SK-N-SH (cell line): ENCODE data around the gene PHKA1. TPM values are rescaled to one million over a fixed set of nuclear protein-coding genes. Genes with fewer than 3 reads are reported as not detected.

Experiments
- CTCF ChIA-PET: fragments of 300-600, 350-600 bp; formaldehyde crosslinking; extraction: SDS; loops from one replicate; lab custom pipeline; 2021; lab: Yijun Ruan, JAX
- POLR2A ChIA-PET: fragments of 350-600 bp; sonication (Branson Sonifier 250); formaldehyde crosslinking; extraction: SDS; loops from one replicate; lab custom pipeline; 2020; ENCODE audit warnings: antibody characterized with exemption, inconsistent platforms; lab: Yijun Ruan, JAX
- DNase-seq: peaks from one replicate; pipeline ENCODE4 v3.0.0; 2012
- H2AFZ ChIP-seq: fragments of 200-600 bp; sonication (generic); 2 replicates; pipeline ENCODE4 v1.8.1; 2016; ENCODE audit warnings: antibody characterized with exemption, mild to moderate bottlenecking, low read depth
- H3F3A ChIP-seq: fragments of 200-600 bp; sonication (generic); replicated peaks from 2 replicates; pipeline ENCODE3; 2016; ENCODE audit warnings: antibody characterized with exemption, mild to moderate bottlenecking; ENCODE audit not compliant: insufficient read depth
- H3K27ac ChIP-seq, 2 experiments: fragments of 200-500 bp in 1 of 2; fragments of 200-600 bp in 1 of 2; sonication (Bioruptor generic) in 1 of 2; sonication (generic), shearing (Covaris generic) in 1 of 2; 2 replicates each; pipeline versions ENCODE4 v1.5.1 to v1.6.1; 2014 to 2016; ENCODE audit warnings: low read depth in 2 of 2, inconsistent platforms in 1 of 2, low read length in 1 of 2, mild to moderate bottlenecking in 1 of 2, mixed read lengths in 1 of 2
- H3K27me3 ChIP-seq: fragments of 200-600 bp; sonication (generic), shearing (Covaris generic); 2 replicates; pipeline ENCODE4 v1.6.1; 2016; ENCODE audit warnings: mixed run types; ENCODE audit not compliant: insufficient read depth
- H3K36me3 ChIP-seq, 2 experiments: fragments of 200-500 bp in 1 of 2; fragments of 200-600 bp in 1 of 2; sonication (Bioruptor generic) in 1 of 2; sonication (generic) in 1 of 2; replicated peaks in 1 of 2; 2 replicates each; pipeline versions ENCODE3 to v1.5.1; 2014 to 2016; ENCODE audit warnings: low read length in 1 of 2, mild to moderate bottlenecking in 1 of 2; ENCODE audit not compliant: insufficient read depth in 2 of 2, control insufficient read depth in 1 of 2
- H3K4me1 ChIP-seq, 2 experiments: fragments of 200-500 bp in 1 of 2; fragments of 200-600 bp in 1 of 2; sonication (Bioruptor generic) in 1 of 2; sonication (generic), shearing (Covaris generic) in 1 of 2; 2 replicates each; pipeline versions ENCODE4 v1.5.1 to v1.6.1; 2014 to 2016; ENCODE audit warnings: low read depth in 1 of 2, low read length in 1 of 2, mixed run types in 1 of 2; ENCODE audit not compliant: insufficient read depth in 2 of 2, control insufficient read depth in 1 of 2
- H3K4me2 ChIP-seq: fragments of 200-600 bp; sonication (generic), shearing (Covaris generic); 2 replicates; pipeline ENCODE4 v1.6.1; 2017; ENCODE audit warnings: mixed run types
- H3K4me3 ChIP-seq, 2 experiments: fragments of 200-500 bp in 1 of 2; fragments of 200-600 bp in 1 of 2; sonication (Bioruptor generic) in 1 of 2; sonication (generic), shearing (Covaris generic) in 1 of 2; 2 replicates each; pipeline versions ENCODE4 v1.5.1 to v1.8.1; 2014 to 2016; ENCODE audit warnings: low read depth in 2 of 2, inconsistent platforms in 1 of 2, low read length in 1 of 2, mild to moderate bottlenecking in 1 of 2, mixed read lengths in 1 of 2, moderate library complexity in 1 of 2
- H3K79me2 ChIP-seq: fragments of 200-600 bp; sonication (generic); 2 replicates; pipeline ENCODE4 v1.8.1; 2017; ENCODE audit warnings: mild to moderate bottlenecking; ENCODE audit not compliant: insufficient read depth
- H3K9ac ChIP-seq: fragments of 200-600 bp; sonication (generic); 2 replicates; pipeline ENCODE4 v1.6.1; 2017; ENCODE audit warnings: mixed run types
- H3K9me2 ChIP-seq: fragments of 200-600 bp; sonication (generic); 2 replicates; pipeline ENCODE4 v1.6.1; 2017; ENCODE audit warnings: mixed run types
- H3K9me3 ChIP-seq: fragments of 200-600 bp; sonication (generic); 2 replicates; pipeline ENCODE4 v1.6.1; 2017; ENCODE audit warnings: mixed run types, mild to moderate bottlenecking, moderate library complexity
- H4K20me1 ChIP-seq: fragments of 200-600 bp; sonication (generic); 2 replicates; pipeline ENCODE4 v1.6.1; 2017; ENCODE audit warnings: mild to moderate bottlenecking, mixed run types; ENCODE audit not compliant: insufficient read depth
- EP300 ChIP-seq, 2 experiments: IDR thresholded peaks; 2 replicates each; pipeline versions ENCODE4 v1.4.0 to v1.6.1; 2012; ENCODE audit warnings: borderline replicate concordance in 1 of 2, low read depth in 1 of 2, low read length in 1 of 2
- FOSL2 ChIP-seq: IDR thresholded peaks from 2 replicates; pipeline ENCODE4 v1.4.0; 2012; ENCODE audit warnings: low read depth, mild to moderate bottlenecking, moderate library complexity, borderline replicate concordance
- FOXJ3 ChIP-seq: sonication (generic); formaldehyde crosslinking; IDR thresholded peaks from 2 replicates; pipeline ENCODE4 v1.5.1; 2020; ENCODE audit warnings: mild to moderate bottlenecking, missing genetic modification reagents
- GABPA ChIP-seq: IDR thresholded peaks from 2 replicates; pipeline ENCODE4 v1.4.0; 2012; ENCODE audit warnings: low read depth, mild to moderate bottlenecking
- MEF2A ChIP-seq: IDR thresholded peaks from 2 replicates; pipeline ENCODE4 v1.4.0; 2012; ENCODE audit warnings: low read depth, borderline replicate concordance
- NFIC ChIP-seq: IDR thresholded peaks from 2 replicates; pipeline ENCODE4 v1.4.0; 2012; ENCODE audit warnings: borderline replicate concordance
- NRF1 ChIP-seq: IDR thresholded peaks from 2 replicates; pipeline ENCODE4 v1.6.1; 2012; ENCODE audit warnings: low read depth, mild to moderate bottlenecking, low read length
- RXRA ChIP-seq: IDR thresholded peaks from 2 replicates; pipeline ENCODE4 v1.4.0; 2012; ENCODE audit warnings: low read depth, mild to moderate bottlenecking, borderline replicate concordance
- SIN3A ChIP-seq: IDR thresholded peaks from 2 replicates; pipeline ENCODE4 v1.6.1; 2012; ENCODE audit warnings: low read depth, mild to moderate bottlenecking, low read length, moderate library complexity, borderline replicate concordance
- SMC3 ChIP-seq: IDR thresholded peaks from 2 replicates; pipeline ENCODE4 v1.6.1; 2012; ENCODE audit warnings: low read depth, low read length, improper control_type of control experiment
- TCF12 ChIP-seq: IDR thresholded peaks from 2 replicates; pipeline ENCODE4 v1.4.0; 2012
- TEAD4 ChIP-seq: IDR thresholded peaks from 2 replicates; pipeline ENCODE4 v1.4.0; 2012; ENCODE audit warnings: mild to moderate bottlenecking, borderline replicate concordance; ENCODE audit not compliant: insufficient read depth
- WGBS: methylation state at CpG from one replicate; pipeline ENCODE4 v1.1.6; 2017; ENCODE audit warnings: low lambda C conversion rate; 5-methylcytosine and 5-hydroxymethylcytosine counted together
- polyA plus RNA-seq, 3 experiments: library from polyadenylated mRNA; depleted of rRNA; stranded (reverse); fragments of >200 nt; gene quantifications; 2 replicates each; pipeline ENCODE4 v1.2.3, GENCODE V29; 2012
- TF ChIP-seq, protein P1 (sequence below): IDR thresholded peaks from 2 replicates; pipeline ENCODE4 v1.6.1; 2012; ENCODE audit warnings: mild to moderate bottlenecking, low read depth, low read length, moderate library complexity
- TF ChIP-seq, protein P2 (sequence below): fragments of 150-350 bp; IDR thresholded peaks from 2 replicates; pipeline ENCODE4 v1.6.1; 2016; ENCODE audit warnings: mild to moderate bottlenecking, low read depth, low read length
- TF ChIP-seq, protein P3 (sequence below): IDR thresholded peaks from 2 replicates; pipeline ENCODE4 v1.4.0; 2012; ENCODE audit warnings: low read depth, borderline replicate concordance
- TF ChIP-seq, protein P4 (sequence below): IDR thresholded peaks from 2 replicates; pipeline ENCODE4 v1.4.0; 2012; ENCODE audit warnings: low read depth, borderline replicate concordance

PHKA1 gene
- polyA plus RNA-seq, 1 of the 3 experiments (the other 2 are of a cell fraction) = 4.8 TPM

DNA sequence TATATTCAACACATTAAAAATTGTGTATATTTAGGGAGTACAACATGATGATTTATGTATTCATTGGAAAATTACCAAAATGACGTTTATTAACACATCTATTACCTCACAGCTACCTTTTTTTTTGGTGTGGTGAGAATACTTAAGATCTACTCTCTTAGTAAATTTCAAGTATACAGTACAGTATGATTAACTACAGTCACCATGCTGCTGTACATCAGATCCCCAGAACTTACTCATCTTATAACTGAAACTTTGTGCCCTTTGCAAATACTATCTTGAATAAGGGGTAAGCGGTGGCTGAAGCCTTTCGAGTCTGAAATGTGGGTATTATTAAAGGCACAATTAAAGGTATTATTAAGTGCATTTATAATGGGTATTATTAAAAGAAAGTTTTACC lies 976 bp downstream of the PHKA1 start (continued):
- TF ChIP-seq, protein P1, sequence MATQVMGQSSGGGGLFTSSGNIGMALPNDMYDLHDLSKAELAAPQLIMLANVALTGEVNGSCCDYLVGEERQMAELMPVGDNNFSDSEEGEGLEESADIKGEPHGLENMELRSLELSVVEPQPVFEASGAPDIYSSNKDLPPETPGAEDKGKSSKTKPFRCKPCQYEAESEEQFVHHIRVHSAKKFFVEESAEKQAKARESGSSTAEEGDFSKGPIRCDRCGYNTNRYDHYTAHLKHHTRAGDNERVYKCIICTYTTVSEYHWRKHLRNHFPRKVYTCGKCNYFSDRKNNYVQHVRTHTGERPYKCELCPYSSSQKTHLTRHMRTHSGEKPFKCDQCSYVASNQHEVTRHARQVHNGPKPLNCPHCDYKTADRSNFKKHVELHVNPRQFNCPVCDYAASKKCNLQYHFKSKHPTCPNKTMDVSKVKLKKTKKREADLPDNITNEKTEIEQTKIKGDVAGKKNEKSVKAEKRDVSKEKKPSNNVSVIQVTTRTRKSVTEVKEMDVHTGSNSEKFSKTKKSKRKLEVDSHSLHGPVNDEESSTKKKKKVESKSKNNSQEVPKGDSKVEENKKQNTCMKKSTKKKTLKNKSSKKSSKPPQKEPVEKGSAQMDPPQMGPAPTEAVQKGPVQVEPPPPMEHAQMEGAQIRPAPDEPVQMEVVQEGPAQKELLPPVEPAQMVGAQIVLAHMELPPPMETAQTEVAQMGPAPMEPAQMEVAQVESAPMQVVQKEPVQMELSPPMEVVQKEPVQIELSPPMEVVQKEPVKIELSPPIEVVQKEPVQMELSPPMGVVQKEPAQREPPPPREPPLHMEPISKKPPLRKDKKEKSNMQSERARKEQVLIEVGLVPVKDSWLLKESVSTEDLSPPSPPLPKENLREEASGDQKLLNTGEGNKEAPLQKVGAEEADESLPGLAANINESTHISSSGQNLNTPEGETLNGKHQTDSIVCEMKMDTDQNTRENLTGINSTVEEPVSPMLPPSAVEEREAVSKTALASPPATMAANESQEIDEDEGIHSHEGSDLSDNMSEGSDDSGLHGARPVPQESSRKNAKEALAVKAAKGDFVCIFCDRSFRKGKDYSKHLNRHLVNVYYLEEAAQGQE = no peak
- TF ChIP-seq, protein P2, sequence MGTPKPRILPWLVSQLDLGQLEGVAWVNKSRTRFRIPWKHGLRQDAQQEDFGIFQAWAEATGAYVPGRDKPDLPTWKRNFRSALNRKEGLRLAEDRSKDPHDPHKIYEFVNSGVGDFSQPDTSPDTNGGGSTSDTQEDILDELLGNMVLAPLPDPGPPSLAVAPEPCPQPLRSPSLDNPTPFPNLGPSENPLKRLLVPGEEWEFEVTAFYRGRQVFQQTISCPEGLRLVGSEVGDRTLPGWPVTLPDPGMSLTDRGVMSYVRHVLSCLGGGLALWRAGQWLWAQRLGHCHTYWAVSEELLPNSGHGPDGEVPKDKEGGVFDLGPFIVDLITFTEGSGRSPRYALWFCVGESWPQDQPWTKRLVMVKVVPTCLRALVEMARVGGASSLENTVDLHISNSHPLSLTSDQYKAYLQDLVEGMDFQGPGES = no peak
- TF ChIP-seq, protein P3, sequence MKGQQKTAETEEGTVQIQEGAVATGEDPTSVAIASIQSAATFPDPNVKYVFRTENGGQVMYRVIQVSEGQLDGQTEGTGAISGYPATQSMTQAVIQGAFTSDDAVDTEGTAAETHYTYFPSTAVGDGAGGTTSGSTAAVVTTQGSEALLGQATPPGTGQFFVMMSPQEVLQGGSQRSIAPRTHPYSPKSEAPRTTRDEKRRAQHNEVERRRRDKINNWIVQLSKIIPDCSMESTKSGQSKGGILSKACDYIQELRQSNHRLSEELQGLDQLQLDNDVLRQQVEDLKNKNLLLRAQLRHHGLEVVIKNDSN = no peak
- TF ChIP-seq TCF12 (no peak), SIN3A (no peak)

DNA sequence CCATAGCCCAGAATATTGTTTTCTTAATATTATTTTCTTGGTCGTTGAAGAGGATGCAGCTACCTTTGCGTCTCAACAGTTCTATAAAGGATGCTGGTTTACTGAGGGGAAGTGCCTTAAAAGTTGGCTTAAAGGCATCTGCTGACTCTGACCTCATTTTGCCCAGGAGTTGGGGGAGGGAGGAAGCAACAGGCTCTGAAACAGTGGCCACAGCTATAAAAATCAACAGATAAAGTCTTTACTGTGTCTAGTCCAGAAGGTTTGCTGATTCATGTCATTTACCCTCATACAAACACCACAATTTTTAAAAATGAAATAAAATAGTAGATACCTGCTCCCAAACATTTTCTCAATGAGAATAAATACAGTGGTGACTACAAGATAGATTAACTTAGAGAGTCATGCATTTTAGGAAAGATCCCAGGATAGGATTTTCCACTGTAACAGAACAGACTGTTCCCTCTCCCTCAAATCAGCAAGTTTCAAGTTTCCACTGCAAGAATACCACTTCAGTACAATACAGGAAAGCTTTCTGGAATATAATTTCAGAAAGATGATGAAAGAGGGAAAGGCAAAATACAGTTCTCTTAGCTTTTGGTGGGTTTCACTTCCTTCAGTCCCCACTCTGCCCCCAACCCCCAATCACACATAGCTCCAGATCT lies 1.9 kb downstream of the PHKA1 start:
- ChIA-PET CTCF (interaction anchor here (1.3 kb wide), 1 partner anchor 467 kb away, joined by 3 read pairs; no protein-coding TSS in a partner anchor), POLR2A (no interaction called here)
- Histone ChIP-seq H2AFZ (no peak overlapping the region), H3K36me3 (peaks cover 0 to 2% of the 10 kb centered on the region in 2 experiments), H3K27me3 (peaks cover 13% of the 10 kb centered on the region; the same call in 1 of the 2 replicates), H3F3A (peaks cover 14% of the 10 kb centered on the region), H3K9ac (no peak overlapping the region), H3K4me2 (no peak overlapping the region; the same call in 1 of the 2 replicates), H4K20me1 (no peaks in the 10 kb centered on the region), H3K4me1 (peaks cover 0 to 4% of the 10 kb centered on the region in 2 experiments; a peak in 1 of 4 replicates), H3K27ac (peak overlapping the region in 1 of 2 experiments; percentile 50; a peak in 1 of 4 replicates), H3K9me3 (no peaks in the 10 kb centered on the region), H3K9me2 (no peaks in the 10 kb centered on the region), H3K4me3 (peak overlapping the region in 1 of 2 experiments; percentile 14; a peak in 2 of 4 replicates), H3K79me2 (no peaks in the 10 kb centered on the region)
- DNase-seq = peak; percentile 34
- WGBS = 28% methylated on average over 2 of the region's 2 CpGs
- TF ChIP-seq, protein P3 = no peak
- no peak for TF ChIP-seq TEAD4
- no peak for TF ChIP-seq FOSL2
- no peak for TF ChIP-seq SMC3
- TF ChIP-seq NRF1 = no peak
- TF ChIP-seq EP300 (IDR thresholded peaks at IDR 0.05; ENCODE audit: borderline replicate concordance in 1 of 2, low read depth in 1 of 2, low read length in 1 of 2) = no peak
- TF ChIP-seq, protein P2 = no peak
- TF ChIP-seq RXRA = no peak
- TF ChIP-seq MEF2A = no peak
- TF ChIP-seq FOXJ3 (CRISPR knock-in tag) = no peak
- TF ChIP-seq, protein P4, sequence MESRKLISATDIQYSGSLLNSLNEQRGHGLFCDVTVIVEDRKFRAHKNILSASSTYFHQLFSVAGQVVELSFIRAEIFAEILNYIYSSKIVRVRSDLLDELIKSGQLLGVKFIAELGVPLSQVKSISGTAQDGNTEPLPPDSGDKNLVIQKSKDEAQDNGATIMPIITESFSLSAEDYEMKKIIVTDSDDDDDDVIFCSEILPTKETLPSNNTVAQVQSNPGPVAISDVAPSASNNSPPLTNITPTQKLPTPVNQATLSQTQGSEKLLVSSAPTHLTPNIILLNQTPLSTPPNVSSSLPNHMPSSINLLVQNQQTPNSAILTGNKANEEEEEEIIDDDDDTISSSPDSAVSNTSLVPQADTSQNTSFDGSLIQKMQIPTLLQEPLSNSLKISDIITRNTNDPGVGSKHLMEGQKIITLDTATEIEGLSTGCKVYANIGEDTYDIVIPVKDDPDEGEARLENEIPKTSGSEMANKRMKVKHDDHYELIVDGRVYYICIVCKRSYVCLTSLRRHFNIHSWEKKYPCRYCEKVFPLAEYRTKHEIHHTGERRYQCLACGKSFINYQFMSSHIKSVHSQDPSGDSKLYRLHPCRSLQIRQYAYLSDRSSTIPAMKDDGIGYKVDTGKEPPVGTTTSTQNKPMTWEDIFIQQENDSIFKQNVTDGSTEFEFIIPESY = no peak
- TF ChIP-seq NFIC = no peak
- no peak for TF ChIP-seq GABPA
- no peak for TF ChIP-seq SIN3A
